B cell (primary cell): Measurements from ENCODE around the gene BRSK1.

ENCODE experiments used
- CTCF ChIP-seq: fragments of 200-600 bp; IDR thresholded peaks from one replicate; pipeline ENCODE4 v1.8.0; 2022; ENCODE audit warnings: antibody characterized with exemption, mild to moderate bottlenecking
- EZH2 ChIP-seq: IDR thresholded peaks from 2 replicates; pipeline ENCODE4 v1.6.1; 2012; ENCODE audit warnings: borderline replicate concordance, low read depth, mild to moderate bottlenecking, moderate library complexity, low read length; ENCODE audit not compliant: insufficient read depth, poor library complexity, severe bottlenecking

DNA sequence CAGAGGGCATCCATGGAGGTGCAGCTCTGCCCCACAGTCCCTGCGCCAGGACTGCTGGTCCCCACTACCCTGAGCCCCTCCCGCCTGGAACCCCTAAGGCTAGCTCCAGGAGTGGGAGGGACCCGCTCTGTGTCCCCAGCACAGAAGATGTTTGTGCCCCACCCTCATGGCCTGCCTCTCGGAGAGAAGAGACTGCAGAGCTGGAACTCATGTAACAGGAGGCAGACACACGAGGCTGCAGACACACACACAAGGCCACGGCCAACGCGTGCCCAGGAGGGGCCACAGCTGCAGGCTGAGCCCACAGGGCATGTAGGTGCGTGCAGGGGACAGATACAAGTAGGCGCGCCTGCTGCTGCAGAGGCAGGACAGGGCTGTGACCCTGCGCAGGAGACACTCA is 44.8 kb upstream of the BRSK1 start:
- TF ChIP-seq CTCF = no peak
- TF ChIP-seq EZH2 = no peak
